Bronchial epithelial cell (primary cell): ENCODE results near the gene GUCY1A2. TPM values are rescaled to one million over a fixed set of nuclear protein-coding genes. Genes with fewer than 3 reads are reported as not detected.

Experiments used
- DNase-seq: peaks from one replicate; pipeline ENCODE4 v3.0.0-alpha.2; 2010; ENCODE audit warnings: low read depth
- FAIRE-seq: peaks from 2 replicates; lab custom pipeline; 2011; peaks lifted over from hg19 to GRCh38; lab: Jason Lieb, UNC
- H3K27me3 ChIP-seq: 2 replicates; pipeline ENCODE4 v1.5.1; 2011; ENCODE audit warnings: low read length; ENCODE audit not compliant: control insufficient read depth, insufficient read depth
- H3K36me3 ChIP-seq: 2 replicates; pipeline ENCODE4 v1.5.1; 2011; ENCODE audit warnings: low read length; ENCODE audit not compliant: control insufficient read depth, insufficient read depth
- H3K4me3 ChIP-seq: 2 replicates; pipeline ENCODE4 v1.5.1; 2011; ENCODE audit warnings: mild to moderate bottlenecking, low read depth, low read length, control low read depth
- CTCF ChIP-seq: IDR thresholded peaks from 2 replicates; pipeline ENCODE4 v1.5.1; 2011; ENCODE audit warnings: mild to moderate bottlenecking, moderate library complexity, low read length, control low read depth, inconsistent platforms; ENCODE audit not compliant: insufficient read depth, severe bottlenecking
- total RNA-seq: library from RNA; depleted of rRNA; stranded (reverse); fragments of >200 nt; gene quantifications from 2 replicates; pipeline ENCODE4 v1.2.1, GENCODE V29; 2014

GUCY1A2 gene
- total RNA-seq, 1 donor from 2014 or later, result not detected

- Histone ChIP-seq H3K36me3 (no peaks in the 10 kb centered on the region), H3K27me3 (no peaks in the 10 kb centered on the region), H3K4me3 (no peak overlapping the region)
- DNase-seq, result no peak
- no peak for FAIRE-seq
- TF ChIP-seq CTCF, result no peak
Observed at GRCh38 chr11:106939157-106939556, 79.1 kb downstream of the GUCY1A2 start.

- no peak for DNase-seq
- TF ChIP-seq CTCF, result no peak
- H3K27me3 ChIP-seq, result no peaks in the 10 kb centered on the region
- no peak overlapping the region for H3K4me3 ChIP-seq
- no peak for FAIRE-seq
- no peaks in the 10 kb centered on the region for H3K36me3 ChIP-seq
Observed at GRCh38 chr11:106937111-106937510, 81.2 kb downstream of the GUCY1A2 start.

GRCh38 chr11:106925245-106925644 is 93.0 kb downstream of the GUCY1A2 start:
- Histone ChIP-seq H3K4me3 (no peak overlapping the region), H3K27me3 (no peaks in the 10 kb centered on the region), H3K36me3 (no peaks in the 10 kb centered on the region)
- TF ChIP-seq CTCF, result no peak
- DNase-seq (no peak), FAIRE-seq (no peak)

GRCh38 chr11:106920899-106921509 is 97.3 kb downstream of the GUCY1A2 start:
- FAIRE-seq (no peak), DNase-seq (no peak)
- Histone ChIP-seq H3K27me3 (no peaks in the 10 kb centered on the region), H3K4me3 (no peak overlapping the region), H3K36me3 (no peaks in the 10 kb centered on the region)
- TF ChIP-seq CTCF, result no peak

- no peak overlapping the region for H3K4me3 ChIP-seq
- H3K36me3 ChIP-seq, result no peaks in the 10 kb centered on the region
- H3K27me3 ChIP-seq, result no peaks in the 10 kb centered on the region
- peak; percentile 21 for DNase-seq
- TF ChIP-seq CTCF, result peak; percentile 53
- no peak for FAIRE-seq
Observed at GRCh38 chr11:106917973-106918372, 100.3 kb downstream of the GUCY1A2 start.

GRCh38 chr11:106914409-106914808 is 103.9 kb downstream of the GUCY1A2 start:
- no peaks in the 10 kb centered on the region for H3K27me3 ChIP-seq
- FAIRE-seq, result no peak
- no peak for TF ChIP-seq CTCF
- DNase-seq, result no peak
- no peaks in the 10 kb centered on the region for H3K36me3 ChIP-seq
- no peak overlapping the region for H3K4me3 ChIP-seq
